Activated naive CD8-positive, alpha-beta T cell treated with anti-CD3 and anti-CD28 coated beads for 36 hours (primary cell): ENCODE results near the gene EPB41L4A. TPM values are rescaled to one million over a fixed set of nuclear protein-coding genes. Genes with fewer than 3 reads are reported as not detected.
"Not testable (repeated sequence)": the region's sequence is repeated elsewhere in the genome, so short reads cannot be mapped to it uniquely, and the experiment has no call there.

Experiments
- DNase-seq: peaks from one replicate; pipeline ENCODE4 v3.0.0; 2021
- H3K27ac Mint-ChIP-seq: one replicate; pipeline ENCODE4 v1.8.0; 2022; ENCODE audit warnings: mild to moderate bottlenecking, moderate library complexity, mixed read lengths
- H3K27me3 Mint-ChIP-seq: one replicate; pipeline ENCODE4 v1.8.0; 2022; ENCODE audit warnings: mild to moderate bottlenecking, mixed read lengths
- H3K36me3 Mint-ChIP-seq: one replicate; pipeline ENCODE4 v1.8.0; 2021; ENCODE audit warnings: mild to moderate bottlenecking, mixed read lengths
- H3K4me1 Mint-ChIP-seq: one replicate; pipeline ENCODE4 v1.8.0; 2021; ENCODE audit warnings: mixed read lengths
- H3K4me3 Mint-ChIP-seq: one replicate; pipeline ENCODE4 v1.8.0; 2022; ENCODE audit warnings: mild to moderate bottlenecking, moderate library complexity, mixed read lengths
- H3K9me3 Mint-ChIP-seq: one replicate; pipeline ENCODE4 v1.8.0; 2022; ENCODE audit warnings: mixed read lengths
- total RNA-seq, 2 experiments: library from RNA; stranded (reverse); gene quantifications; one replicate each; pipeline ENCODE4 v1.2.3, GENCODE V29; 2021

The EPB41L4A gene, protein sequence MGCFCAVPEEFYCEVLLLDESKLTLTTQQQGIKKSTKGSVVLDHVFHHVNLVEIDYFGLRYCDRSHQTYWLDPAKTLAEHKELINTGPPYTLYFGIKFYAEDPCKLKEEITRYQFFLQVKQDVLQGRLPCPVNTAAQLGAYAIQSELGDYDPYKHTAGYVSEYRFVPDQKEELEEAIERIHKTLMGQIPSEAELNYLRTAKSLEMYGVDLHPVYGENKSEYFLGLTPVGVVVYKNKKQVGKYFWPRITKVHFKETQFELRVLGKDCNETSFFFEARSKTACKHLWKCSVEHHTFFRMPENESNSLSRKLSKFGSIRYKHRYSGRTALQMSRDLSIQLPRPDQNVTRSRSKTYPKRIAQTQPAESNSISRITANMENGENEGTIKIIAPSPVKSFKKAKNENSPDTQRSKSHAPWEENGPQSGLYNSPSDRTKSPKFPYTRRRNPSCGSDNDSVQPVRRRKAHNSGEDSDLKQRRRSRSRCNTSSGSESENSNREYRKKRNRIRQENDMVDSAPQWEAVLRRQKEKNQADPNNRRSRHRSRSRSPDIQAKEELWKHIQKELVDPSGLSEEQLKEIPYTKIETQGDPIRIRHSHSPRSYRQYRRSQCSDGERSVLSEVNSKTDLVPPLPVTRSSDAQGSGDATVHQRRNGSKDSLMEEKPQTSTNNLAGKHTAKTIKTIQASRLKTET
- under 1 TPM in 1 of 2 experiments, not detected in 1; 0.06 TPM for total RNA-seq

DNA sequence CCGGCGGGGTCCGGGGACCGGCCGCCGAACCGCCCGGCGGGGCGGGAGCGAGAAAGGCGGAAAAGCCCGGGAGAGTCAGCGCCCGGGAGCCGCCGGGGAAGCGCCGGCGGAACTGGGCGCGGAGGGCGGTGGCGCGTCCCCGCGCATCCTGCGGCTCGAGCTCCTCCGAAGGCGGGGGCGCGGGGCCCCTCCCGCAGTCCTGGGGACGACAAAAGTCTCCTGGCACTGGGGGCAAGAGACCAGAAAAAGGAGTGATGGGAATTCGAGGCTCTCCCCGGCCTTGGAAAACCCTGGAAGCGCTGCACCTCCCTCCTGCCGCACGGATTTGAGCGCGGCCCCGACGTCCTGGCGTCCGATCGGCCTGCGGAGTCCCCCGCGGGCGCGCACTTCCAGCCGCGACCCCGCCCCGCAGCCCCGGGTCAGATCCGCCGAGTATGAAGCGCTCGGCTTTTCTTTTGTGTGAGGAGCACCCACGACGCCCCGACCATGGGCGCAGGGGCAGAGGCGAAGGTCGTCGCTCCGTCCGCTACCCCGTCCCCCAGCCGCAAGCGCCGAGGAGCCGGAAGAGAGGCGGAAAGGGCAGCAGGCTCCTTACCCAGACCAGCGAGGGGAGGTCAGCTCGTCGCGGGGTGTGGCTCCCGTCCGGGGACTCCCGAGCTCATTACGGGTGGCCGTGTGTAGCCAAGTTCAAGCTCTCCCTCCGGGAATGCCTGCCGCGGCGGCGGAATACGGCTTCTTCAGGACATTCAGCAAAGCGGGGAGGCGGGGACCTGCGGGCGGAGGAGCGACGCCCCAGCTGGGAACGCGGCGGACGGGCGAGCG is at the start of gene EPB41L4A:
TSS of gene EPB41L4A (minus strand) at position 114 of the 822 bp plus-strand sequence. CDS start 238 bp downstream, outside the sequence.
- Mint-ChIP-seq H3K9me3 (peaks cover 2% of the 10 kb centered on the region), H3K36me3 (peaks cover 2% of the 10 kb centered on the region), H3K4me3 (peak within 1 kb of the TSS; percentile 67), H3K4me1 (peaks cover 6% of the 10 kb centered on the region), H3K27me3 (peaks cover 78% of the 10 kb centered on the region), H3K27ac (no peak within 1 kb of the TSS)
- peak; percentile 6 for DNase-seq

DNA sequence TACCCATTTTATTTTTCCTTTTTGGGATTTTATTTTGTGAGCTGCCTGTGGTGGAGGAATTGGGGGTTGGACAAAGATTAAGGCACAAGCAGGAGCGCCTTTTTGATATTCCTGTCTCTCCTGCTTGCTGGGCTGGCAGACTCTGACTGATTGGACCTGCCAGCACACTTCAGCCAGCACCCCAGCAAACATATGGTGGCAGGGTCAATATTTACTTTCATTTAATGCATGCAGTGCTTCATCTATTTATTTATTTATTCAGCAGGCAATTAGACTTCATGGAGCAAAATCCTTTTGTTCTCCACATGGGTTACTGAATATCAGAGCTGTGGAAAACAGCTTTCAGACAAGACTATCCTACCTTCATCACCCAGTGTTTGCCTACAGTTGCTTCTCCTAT is 48.4 kb upstream of the EPB41L4A start:
- no peak overlapping the region for H3K27ac Mint-ChIP-seq

DNA sequence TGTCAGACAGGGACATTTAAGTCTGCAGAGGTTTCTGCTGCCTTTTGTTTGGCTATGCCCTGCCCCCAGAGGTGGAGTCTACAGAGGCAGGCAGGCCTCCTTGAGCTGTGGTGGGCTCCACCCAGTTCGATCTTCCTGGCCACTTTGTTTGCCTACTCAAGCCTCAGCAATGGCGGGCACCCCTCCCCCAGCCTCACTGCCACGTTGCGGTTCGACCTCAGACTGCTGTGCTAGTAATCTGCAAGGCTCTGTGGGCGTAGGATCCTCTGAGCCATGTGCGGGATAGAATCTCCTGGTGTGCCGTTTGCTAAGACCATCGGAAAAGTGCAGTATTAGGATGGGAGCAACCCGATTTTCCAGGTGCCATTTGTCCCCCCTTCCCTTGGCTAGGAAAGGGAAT is 47.2 kb upstream of the EPB41L4A start:
- H3K4me3 Mint-ChIP-seq, H3K9me3 Mint-ChIP-seq, H3K4me1 Mint-ChIP-seq, H3K27ac Mint-ChIP-seq, H3K36me3 Mint-ChIP-seq, DNase-seq, H3K27me3 Mint-ChIP-seq: not testable (repeated sequence)

More for the DNA sequence above, 48.4 kb upstream of the EPB41L4A start:
- Mint-ChIP-seq H3K4me3 (no peak overlapping the region), H3K4me1 (no peaks in the 10 kb centered on the region), H3K36me3 (no peaks in the 10 kb centered on the region), H3K9me3 (no peaks in the 10 kb centered on the region), H3K27me3 (peaks cover 3% of the 10 kb centered on the region)
- no peak for DNase-seq

DNA sequence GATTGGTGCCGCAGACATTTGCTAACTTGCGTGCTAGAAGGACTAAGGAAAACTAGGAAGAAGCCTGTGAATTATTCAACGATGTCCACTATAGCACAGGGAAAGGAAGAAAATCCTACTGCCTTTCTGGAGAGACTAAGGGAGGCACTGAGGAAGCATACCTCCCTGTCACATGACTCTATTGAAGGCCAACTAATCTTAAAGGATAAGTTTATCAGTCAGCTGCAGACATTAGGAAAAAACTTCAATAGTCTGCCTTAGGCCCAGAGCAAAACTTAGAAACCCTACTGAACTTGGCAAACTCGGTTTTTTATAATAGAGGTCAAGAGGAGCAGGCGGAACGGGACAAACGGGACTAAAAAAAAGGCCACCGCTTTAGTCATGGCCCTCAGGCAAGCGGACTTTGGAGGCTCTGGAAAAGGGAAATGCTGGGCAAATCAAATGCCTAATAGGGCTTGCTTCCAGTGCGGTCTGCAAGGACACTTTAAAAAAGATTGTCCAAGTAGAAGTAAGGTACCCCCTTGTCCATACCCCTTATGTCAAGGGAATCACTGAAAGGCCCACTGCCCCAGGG is 28.2 kb upstream of the EPB41L4A start:
- not testable (repeated sequence) for DNase-seq, H3K36me3 Mint-ChIP-seq, H3K9me3 Mint-ChIP-seq, H3K27me3 Mint-ChIP-seq, H3K27ac Mint-ChIP-seq, H3K4me3 Mint-ChIP-seq, H3K4me1 Mint-ChIP-seq

DNA sequence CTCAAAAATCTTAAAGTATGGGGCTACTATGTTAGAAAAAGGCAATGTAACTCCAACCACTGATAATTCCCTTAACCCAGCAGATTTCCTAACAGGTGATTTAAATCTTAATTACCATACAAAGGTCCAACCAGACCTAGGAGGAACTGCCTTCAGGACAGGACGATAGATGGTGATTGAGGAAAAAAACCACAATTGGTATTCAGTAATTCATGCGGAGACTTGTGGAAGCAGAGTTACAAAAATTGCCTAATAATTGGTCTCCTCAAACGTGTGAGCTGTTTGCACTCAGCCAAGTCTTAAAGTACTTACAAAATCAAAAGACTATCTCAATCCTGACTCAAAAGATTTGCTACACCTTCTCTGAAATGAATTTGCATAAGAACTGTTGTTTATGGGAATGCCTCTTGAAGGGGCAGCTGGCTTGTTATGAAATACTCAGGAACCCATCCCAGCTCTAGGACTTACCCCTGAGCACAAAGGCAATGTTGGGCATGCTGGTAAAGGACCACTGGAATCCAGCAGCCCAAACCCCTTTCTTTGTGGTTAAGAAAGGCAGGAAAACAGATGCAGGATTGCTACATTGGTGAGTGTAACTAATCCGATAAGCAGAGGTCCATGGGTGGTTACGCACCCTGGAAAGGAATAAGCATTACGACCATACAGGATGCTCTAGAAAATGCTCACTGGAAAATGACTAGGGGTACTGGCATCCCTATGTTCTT is 26.7 kb upstream of the EPB41L4A start:
- DNase-seq = no peak
- H3K27ac Mint-ChIP-seq = no peak overlapping the region
- peaks cover 1% of the 10 kb centered on the region for H3K9me3 Mint-ChIP-seq
- H3K27me3 Mint-ChIP-seq = no peaks in the 10 kb centered on the region
- H3K4me1 Mint-ChIP-seq = no peaks in the 10 kb centered on the region
- H3K36me3 Mint-ChIP-seq = no peaks in the 10 kb centered on the region
- no peak overlapping the region for H3K4me3 Mint-ChIP-seq

DNA sequence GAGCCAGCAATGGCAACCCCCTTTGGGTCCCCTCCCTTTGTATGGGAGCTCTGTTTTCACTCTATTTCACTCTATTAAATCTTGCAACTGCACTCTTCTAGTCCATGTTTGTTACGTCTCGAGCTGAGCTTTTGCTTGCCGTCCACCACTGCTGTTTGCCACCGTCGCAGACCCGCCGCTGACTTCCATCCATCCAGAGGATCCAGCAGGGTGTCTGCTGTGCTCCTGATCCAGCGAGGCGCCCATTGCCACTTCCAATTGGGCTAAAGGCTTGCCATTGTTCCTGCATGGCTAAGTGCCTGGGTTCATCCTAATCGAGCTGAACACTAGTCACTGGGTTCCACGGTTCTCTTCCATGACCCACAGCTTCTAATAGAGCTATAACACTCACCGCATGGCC is 24.9 kb upstream of the EPB41L4A start:
- H3K27me3 Mint-ChIP-seq, H3K27ac Mint-ChIP-seq, H3K36me3 Mint-ChIP-seq, DNase-seq, H3K9me3 Mint-ChIP-seq, H3K4me3 Mint-ChIP-seq, H3K4me1 Mint-ChIP-seq: not testable (repeated sequence)

DNA sequence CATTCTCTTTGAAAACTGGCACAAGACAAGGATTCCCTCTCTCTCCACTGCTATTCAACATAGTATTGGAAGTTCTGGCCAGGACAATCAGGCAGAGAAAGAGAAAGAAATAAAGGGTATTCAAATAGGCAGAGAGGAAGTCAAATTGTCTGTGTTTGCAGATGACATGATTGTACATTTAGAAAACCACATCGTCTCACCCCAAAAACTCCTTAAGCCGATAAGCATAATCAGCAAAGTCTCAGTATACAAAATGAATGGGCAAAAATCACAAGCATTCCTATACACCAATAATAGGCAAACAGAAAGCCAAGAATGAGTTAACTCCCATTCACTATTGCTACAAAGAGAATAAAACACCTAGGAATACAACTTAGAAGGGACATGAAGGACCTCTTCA is 21.0 kb upstream of the EPB41L4A start:
- DNase-seq = no peak
- Mint-ChIP-seq H3K36me3 (no peaks in the 10 kb centered on the region), H3K27ac (no peak overlapping the region), H3K27me3 (peaks cover 12% of the 10 kb centered on the region), H3K4me3 (no peak overlapping the region), H3K9me3 (peaks cover 10% of the 10 kb centered on the region), H3K4me1 (no peaks in the 10 kb centered on the region)

DNA sequence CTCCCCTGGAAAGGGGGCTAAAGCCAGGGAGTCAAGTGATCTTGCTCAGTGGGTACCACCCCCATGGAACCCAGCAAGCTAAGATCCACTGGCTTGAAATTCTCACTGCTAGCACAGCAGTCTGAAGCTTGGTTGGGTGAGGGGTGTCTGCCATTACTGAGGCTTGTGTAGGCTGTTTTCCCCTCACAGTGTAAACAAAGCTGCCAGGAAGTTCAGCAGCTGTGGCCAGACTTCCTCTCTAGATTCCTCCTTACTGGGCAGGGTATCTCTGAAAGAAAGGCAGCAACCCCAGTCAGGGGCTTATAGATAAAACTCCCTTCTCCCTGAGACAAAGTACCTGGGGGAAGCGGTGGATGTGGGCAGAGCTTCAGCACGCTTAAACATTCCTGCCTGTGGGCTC is 17.1 kb upstream of the EPB41L4A start:
- Mint-ChIP-seq H3K27me3 (peaks cover 18% of the 10 kb centered on the region), H3K4me3 (no peak overlapping the region), H3K9me3 (peaks cover 9% of the 10 kb centered on the region), H3K4me1 (no peaks in the 10 kb centered on the region), H3K27ac (no peak overlapping the region), H3K36me3 (no peaks in the 10 kb centered on the region)
- DNase-seq = no peak

DNA sequence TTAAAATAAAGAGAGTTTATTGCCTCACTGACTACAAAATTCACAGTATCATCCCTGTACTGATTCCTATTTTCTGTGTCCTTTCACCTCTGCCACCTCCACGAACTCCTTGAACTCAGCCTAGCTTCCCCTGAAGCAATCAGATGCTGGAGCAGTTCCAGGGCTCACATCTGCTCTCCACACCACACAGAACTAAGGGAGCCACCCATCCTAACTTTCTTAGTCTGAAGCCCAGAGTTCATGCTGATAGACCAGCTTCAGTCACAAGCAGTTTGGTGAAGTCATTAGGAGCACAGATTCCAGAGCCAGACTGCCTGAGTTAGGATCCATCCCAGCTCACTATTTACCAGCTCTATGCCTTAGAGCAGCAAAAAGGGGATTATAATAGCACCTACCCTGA is 15.6 kb upstream of the EPB41L4A start:
- DNase-seq = no peak
- Mint-ChIP-seq H3K27ac (no peak overlapping the region), H3K4me3 (no peak overlapping the region), H3K9me3 (peaks cover 7% of the 10 kb centered on the region), H3K27me3 (peaks cover 22% of the 10 kb centered on the region), H3K4me1 (no peaks in the 10 kb centered on the region), H3K36me3 (no peaks in the 10 kb centered on the region)

DNA sequence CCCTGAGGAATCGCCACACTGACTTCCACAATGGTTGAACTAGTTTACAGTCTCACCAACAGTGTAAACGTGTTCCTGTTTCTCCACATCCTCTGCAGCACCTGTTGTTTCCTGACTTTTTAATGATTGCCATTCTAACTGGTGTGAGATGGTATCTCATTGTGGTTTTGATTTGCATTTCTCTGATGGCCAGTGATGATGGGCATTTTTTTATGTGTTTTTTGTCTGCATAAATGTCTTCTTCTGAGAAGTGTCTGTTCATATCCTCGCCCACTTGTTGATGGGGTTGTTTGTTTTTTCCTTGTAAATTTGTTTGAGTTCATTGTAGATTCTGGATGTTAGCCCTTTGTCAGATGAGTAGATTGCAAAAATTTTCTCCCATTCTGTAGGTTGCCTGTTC is 7.1 kb upstream of the EPB41L4A start:
- not testable (repeated sequence) for H3K36me3 Mint-ChIP-seq, H3K4me3 Mint-ChIP-seq, DNase-seq, H3K9me3 Mint-ChIP-seq, H3K27ac Mint-ChIP-seq, H3K4me1 Mint-ChIP-seq
- H3K27me3 Mint-ChIP-seq = peaks cover 37% of the 10 kb centered on the region

DNA sequence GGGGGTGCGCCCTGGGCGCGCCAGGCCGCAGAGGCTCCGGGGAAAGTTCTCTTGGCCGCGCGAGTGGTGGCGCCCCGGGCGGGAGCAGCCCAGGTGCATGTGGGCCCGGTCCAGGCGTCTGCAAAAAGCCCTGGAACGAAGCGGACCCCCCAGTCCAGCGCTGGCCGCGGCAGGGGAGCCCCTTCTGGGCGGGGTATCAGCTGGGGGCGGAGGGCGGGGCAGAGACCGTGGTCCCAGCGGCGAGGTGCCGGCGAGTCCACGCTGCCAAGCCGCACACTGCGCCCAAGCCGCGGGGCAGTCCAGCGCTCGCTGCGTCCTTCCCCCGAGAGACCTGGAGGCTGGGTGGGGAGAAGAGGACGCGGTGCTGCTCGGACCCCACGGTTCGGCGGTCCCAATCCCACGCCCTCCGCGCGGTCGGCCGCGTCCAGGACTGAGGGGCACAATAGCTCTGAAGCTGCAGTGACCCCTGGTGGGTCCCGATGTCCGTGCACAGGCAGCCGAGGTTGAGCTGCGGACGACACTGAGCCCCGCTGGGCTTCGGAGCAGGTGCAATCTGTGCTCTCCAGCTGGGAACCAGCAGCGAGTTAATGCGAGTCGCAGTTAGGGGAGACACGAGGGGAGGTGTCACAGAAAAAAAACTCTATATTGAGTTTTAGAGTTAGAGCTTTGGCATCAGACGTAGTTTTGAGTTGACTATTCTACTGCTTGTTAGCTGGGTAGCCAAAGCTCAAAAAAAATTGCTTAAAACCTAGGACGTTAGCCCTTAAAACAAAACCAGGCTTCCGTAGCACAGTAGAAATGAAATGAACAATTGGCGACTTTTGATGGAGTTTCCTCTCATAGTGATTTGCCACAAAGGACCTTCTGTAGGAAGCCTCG is 1.1 kb upstream of the EPB41L4A start:
- peak; percentile 49 for DNase-seq
- Mint-ChIP-seq H3K36me3 (peaks cover 2% of the 10 kb centered on the region), H3K4me1 (peaks cover 6% of the 10 kb centered on the region), H3K9me3 (peaks cover 2% of the 10 kb centered on the region), H3K27ac (no peak overlapping the region), H3K4me3 (no peak overlapping the region), H3K27me3 (peaks cover 78% of the 10 kb centered on the region)

DNA sequence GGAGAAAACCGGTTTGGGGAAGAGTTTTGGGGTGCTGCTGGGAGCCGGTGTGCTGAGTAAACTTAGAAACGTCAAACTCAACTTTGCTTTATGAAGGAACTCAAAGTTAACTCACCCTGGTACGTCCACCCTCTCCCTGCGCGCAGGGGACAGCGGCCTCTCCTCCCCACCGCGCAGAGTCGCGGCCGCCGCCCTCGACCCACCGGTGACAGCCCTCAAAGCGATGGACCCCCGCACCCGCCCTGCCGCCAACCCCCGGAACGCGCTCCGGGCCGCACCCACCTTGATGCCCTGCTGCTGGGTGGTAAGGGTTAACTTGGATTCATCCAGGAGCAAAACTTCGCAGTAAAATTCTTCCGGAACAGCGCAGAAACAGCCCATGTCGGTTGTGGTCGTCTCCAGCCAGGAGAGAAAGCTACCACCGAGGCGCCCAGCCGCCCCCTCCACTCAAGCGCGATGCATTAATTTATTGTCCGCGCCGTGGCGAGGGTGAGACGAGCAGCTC is 366 bp downstream of the EPB41L4A start:
- Mint-ChIP-seq H3K4me1 (peaks cover 6% of the 10 kb centered on the region), H3K9me3 (peaks cover 2% of the 10 kb centered on the region), H3K4me3 (peak overlapping the region; percentile 67), H3K36me3 (peaks cover 2% of the 10 kb centered on the region), H3K27ac (no peak overlapping the region), H3K27me3 (peaks cover 77% of the 10 kb centered on the region)
- DNase-seq = peak; percentile 6

DNA sequence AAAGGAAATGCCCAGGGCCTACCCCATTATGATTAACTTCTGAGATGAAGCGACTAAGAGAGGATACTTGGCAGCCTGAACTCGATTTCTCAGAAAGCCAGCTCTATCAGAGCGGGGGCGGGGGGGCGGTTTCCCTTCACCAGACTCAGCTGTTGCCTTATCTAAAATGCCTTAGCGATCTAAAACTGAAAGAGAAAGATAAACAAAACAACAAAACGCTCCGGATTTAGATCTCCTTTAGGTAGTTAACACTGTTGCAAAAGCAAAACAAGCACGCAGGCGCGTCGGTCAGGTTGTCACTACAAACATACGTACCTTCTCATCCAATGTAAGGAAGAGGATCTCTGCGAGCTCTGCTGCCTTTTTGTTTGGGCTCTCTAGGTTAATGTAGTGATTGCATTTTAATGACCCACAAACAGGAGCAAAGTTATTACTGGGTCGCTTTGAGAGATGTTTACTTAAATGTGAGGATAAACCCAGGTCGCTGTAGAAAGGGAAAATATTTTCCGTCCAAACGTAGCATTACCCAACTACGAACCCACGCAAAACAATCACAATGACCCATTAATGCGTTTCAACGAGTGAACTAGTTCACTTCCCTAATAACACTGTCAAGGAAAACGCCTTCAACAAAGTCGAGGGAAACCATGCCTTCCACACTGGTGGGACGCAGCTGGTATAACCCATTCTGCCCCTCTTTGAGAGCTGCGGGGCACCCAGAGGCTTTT is 982 bp downstream of the EPB41L4A start:
- Mint-ChIP-seq H3K27me3 (peaks cover 77% of the 10 kb centered on the region), H3K36me3 (peaks cover 2% of the 10 kb centered on the region), H3K4me1 (peaks cover 6% of the 10 kb centered on the region), H3K9me3 (peaks cover 2% of the 10 kb centered on the region), H3K27ac (no peak overlapping the region), H3K4me3 (peak overlapping the region; percentile 67)
- DNase-seq = peak; percentile 56
